Measurements from ENCODE around the gene ITGA7.

The ITGA7 gene

GRCh38 chr12:55734595-55734994 is 26.9 kb upstream of the ITGA7 start:
- DNase-seq = no peak

- DNase-seq = no peak
Observed at GRCh38 chr12:55733858-55734257, 26.2 kb upstream of the ITGA7 start.

DNA sequence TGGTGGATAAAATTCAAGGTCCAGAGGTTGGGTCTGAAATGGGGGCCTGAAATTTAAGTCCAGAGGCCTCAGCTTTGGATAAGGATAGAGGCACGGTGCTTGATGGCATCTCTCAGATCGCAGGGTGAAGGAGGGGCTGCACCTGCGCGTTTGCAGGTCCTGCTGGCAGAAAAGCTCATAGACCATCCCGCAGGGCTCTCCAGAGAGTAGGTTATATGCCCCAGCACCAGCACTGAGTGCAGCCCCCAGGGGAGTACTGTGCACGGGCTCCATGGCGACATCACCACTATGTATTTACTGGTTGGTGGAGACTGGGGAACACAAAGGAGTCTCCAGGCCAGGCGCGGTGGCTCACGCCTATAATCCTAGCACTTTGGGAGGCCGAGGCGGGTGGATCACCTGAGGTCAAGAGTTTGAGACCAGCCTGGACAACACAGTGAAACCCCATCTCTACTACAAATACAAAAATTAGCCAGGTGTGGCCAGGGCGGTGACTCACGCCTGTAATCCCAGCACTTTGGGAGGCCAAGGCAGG is 25.4 kb upstream of the ITGA7 start:
- DNase-seq = no peak

DNA sequence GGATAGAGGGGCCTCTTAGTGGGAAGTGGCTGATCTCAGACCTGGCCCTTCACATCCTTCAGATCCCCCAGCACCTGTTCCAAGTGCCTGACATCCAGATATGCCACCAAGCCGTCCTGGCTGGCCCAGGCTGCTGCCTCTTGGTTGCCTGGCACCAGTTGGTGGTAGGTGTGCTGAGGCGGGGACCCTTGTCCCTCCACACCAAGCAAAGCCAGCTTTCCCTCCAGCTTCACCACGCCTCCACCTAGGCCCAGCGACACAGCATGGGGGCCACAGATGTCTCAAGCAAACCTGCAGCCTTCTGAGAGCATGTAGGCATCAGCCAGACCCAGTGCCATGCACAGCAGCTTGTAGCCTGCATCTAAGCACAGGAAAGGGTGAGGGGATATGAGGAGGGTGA is 24.6 kb upstream of the ITGA7 start:
- DNase-seq = no peak

DNA sequence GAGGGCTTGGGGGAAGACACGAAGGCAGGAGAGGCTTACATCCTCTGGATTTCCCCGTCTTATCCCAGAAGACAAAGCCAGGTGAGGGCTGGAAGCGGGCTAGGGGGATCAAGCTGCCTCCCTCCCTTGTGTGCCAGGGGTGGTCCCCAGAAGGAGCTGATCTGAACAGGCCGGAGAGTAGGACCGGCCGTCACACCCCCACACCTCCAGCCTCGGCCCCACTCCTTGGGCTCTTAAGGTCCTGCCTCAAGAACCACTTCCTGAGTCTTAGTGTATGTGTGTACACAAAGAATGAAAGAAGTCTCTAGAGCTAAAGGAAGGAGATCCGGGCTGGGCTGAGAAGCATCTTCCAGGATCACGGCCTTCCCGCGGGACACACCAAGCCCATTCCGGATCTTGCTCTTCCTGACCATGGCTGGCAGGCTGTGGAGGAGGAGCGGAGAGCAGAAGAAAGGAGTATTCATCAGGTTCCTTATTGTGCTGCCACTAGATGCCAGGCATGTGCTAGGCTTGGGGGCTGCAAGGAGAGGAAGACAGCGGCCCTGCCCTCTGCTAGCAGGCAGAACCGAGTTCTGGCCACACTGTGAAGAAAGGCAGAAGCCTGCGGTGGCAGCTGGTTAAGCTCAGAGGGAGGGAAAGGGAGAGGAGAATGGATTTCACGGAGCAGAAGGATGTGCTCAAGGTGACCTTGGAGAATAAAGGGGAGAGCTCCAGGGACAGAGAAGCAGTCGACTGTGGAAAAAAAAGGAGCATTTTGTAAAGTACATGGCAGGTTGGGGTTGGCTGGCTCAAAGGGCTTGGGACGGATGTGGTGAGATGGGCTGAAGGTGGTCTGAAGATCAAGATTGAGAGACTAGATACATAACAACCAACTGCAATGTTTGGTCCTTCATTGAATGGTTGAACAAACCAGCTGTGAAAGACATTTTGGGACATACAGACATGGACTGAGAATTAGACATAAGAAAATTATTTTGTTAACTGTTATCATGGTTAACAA is 22.4 kb upstream of the ITGA7 start:
- peak; percentile 39 for DNase-seq

- peak; percentile 64 for DNase-seq
Observed at GRCh38 chr12:55728939-55729818, 21.5 kb upstream of the ITGA7 start, which contains the start of gene CD63. TSS of gene CD63 (minus strand) at chr12:55729009. CDS start at chr12:55728341, 668 bp downstream.

- DNase-seq = no peak
Observed at GRCh38 chr12:55728186-55728938, 20.7 kb upstream of the ITGA7 start.

DNA sequence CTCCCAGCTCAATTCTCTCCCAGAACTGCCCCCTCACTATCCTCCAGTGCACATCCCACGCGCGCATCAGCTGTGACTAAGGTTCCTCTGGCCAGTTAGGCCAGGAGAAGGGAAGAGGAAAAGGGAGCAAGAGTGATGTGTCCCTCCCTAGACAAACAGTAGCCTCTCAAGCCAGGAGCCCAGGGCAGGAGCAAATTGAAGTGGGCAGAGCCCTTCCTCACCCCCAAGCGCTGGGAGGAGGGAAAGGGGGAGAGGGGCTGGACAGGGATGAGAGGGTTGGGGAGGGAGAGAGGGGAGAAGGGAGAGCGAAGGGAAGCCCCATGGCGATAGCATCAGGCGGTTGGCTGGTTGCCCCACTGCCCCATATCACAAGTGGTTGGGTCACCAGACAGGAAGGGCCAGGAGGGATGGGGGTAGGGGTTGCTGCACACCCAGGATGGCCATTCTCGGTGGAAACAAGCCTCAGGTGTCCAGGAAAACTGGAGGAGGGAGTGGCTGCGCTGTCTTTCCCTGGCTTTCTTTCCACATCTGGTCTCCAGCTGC is 20.0 kb upstream of the ITGA7 start:
- DNase-seq = no peak

DNA sequence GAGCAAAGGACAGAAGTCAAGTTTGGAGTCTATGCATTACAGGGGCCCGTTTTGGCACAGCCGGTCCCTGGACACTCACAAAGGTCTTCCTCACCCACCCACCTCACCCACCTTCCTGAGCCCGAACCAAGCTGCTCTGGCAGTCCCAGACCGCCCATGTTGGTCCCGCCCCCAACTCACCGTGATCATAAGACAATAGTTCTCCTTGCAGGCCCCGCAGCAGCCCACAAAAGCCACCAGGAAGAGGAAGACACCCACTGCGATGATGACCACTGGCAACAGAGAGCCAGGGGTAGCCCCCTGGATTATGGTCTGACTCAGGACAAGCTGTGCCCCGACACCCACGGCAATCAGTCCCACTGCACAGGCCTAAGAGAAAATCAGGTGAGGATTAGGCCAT is 19.3 kb upstream of the ITGA7 start:
- no peak for DNase-seq

- no peak for DNase-seq
Observed at GRCh38 chr12:55725556-55725955, 17.9 kb upstream of the ITGA7 start.

GRCh38 chr12:55724940-55725309 is 17.2 kb upstream of the ITGA7 start:
- DNase-seq = no peak

DNA sequence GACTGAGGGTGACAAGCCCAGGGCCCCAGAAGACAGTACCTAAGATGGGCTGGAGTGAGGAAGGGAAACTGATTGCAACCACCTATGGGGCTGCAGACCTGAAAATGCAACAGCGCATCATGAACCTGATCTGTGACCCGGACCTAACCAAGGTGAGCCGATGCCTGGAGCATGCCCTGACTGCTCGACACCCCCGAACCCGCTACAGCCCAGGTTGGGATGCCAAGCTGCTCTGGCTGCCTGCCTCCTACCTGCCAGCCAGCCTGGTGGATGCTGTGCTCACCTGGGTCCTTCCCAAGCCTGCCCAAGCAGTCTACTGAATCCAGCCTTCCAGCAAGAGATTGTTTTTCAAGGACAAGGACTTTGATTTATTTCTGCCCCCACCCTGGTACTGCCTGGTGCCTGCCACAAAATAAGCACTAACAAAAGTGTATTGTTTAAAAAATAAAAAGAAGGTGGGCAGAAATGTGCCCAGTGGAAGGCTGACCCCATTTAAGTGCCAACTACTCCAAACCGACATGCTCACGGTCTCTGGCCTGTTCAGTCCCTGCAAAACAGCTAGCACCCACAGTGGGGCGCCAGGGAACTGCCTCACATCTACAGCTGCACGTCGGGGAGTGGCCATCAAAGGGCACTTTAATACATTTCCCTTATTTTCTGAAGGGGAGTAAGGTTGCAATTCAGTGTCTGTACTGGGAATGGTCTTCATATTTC is 16.7 kb upstream of the ITGA7 start:
- peak; percentile 76 for DNase-seq

DNA sequence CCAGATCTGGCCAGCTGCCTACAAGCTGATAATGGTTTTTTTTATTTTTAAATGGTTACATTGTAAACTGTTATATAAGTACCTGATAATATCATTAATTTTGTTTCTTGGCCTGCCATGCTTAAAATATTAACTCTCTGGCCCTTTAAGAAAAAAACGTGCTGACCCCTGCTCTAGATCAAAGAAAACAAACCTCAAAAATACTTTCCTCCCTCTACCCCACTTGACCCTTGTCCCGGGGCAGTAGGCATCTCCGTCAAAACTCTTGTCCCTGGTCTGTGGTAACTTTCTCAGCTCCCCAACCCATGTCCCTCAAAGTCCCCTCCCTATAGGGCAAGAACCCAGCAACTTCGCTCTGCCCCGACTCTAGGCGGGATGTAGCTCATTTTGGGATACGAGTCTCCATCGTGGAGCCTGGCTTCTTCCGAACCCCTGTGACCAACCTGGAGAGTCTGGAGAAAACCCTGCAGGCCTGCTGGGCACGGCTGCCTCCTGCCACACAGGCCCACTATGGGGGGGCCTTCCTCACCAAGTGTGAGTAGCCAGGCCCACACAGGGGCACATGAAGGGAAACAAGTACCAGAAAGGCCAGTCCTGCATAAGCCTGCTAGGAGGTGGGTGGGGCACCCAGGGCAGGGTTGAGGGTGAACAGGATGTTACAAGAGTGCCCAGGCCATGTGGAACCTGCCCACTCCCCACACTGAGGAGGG is 16.0 kb upstream of the ITGA7 start:
- no peak for DNase-seq

DNA sequence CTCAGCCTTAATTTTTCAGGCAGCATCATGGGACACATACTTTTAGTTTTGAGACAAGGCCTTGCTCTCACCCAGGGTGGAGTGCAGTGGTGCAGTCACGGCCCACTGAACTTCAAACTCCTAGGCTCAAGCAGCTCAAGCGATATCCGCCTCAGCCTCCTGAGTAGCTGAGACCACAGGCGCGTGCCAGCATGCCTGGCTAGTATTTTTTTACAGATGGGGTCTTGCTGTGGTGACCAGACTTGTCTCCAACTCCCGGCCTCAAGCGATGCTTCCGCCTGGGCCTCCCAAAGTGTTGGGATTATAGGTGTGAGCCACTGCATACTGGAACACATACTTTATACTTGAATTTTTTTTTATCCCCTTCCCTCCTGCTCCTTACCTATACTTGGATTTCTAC is 15.2 kb upstream of the ITGA7 start:
- DNase-seq = no peak

DNA sequence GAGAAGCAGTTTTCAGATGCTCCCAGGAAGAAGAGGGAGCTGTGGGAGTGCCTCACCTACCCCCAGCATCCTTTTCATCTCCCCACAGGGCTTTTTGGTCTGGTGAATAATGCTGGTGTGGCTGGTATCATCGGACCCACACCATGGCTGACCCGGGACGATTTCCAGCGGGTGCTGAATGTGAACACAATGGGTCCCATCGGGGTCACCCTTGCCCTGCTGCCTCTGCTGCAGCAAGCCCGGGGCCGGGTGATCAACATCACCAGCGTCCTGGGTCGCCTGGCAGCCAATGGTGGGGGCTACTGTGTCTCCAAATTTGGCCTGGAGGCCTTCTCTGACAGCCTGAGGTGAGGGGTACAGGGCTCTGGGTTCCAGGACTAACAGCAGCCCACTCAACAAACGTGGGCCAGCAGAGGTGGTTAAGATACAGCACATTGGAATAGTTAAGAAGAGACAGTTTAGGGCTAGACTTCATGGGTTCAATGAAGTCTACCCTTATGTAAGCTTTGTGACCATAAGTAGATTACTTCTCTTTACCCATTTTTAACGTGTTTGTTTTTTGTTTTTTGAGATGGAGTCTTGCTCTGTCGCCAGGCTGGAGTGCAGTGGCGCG is 14.0 kb upstream of the ITGA7 start:
- DNase-seq = no peak

DNA sequence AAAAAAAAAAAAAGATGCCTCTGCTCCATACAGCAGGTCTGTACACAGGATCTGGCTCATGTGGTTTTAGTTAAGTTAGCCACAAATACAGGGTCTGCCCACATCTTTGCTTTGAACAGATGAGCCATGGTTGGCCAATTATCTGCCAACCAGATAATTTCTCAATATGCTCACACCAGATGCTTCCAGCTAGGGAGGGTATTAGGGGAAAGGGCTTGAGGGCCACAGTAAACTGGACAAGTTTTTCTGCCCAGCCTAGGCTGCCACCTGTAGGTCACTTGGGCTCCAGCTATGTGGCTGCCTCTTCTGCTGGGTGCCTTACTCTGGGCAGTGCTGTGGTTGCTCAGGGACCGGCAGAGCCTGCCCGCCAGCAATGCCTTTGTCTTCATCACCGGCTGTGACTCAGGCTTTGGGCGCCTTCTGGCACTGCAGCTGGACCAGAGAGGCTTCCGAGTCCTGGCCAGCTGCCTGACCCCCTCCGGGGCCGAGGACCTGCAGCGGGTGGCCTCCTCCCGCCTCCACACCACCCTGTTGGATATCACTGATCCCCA is 13.3 kb upstream of the ITGA7 start:
- DNase-seq = peak; percentile 40

GRCh38 chr12:55720071-55720564 is 12.4 kb upstream of the ITGA7 start, which contains the start of gene RDH5:
TSS of gene RDH5 (plus strand) at chr12:55720393. CDS start at chr12:55721185, 792 bp downstream.
- DNase-seq = no peak

DNA sequence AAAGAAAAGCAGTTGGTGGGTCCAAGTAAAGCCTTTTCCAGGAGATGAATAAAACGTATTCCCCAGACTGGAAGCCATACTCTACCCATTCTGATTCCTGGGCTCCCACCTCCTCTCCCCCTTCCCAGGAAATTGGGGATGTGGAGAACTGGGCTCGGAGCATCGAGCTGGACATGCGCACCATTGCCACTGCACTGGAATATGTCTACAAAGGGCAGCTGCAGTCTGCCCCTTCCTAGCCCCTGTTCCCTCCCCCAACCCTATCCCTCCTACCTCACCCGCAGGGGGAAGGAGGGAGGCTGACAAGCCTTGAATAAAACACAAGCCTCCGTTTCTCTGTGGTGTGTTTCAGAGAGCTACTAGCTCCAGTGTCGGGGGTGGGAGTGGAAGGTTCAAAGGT is 11.7 kb upstream of the ITGA7 start:
- no peak for DNase-seq

DNA sequence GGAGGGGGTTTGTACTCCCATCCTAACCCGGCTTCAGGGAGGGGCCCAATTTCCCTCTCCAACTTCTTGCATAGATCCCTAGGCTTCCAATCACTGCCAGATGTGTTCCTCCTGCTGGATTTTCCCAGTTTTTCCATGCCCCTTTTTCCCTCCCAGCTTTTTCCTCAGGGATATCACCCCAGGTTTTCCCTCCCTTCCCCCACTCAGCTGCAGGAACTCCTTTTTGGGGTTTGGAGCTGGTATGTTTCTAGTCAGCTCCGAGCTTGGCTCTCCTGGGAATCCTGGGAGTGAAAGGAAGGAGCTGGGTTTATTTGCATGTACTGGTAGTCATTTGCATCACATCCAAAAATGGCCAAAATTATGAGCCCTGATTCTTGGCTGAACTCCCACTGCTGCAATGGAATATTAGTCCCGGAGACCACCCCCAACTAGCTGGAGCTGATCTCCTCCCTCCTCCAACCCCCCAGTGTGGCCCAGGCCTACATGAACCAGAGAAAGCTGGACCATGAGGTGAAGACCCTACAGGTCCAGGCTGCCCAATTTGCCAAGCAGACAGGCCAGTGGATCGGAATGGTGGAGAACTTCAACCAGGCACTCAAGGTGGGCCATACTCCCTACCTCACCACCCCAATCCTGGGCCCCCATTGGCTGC is 11.0 kb upstream of the ITGA7 start:
- DNase-seq = no peak

Data from CD4-positive, alpha-beta T cell treated with Interleukin-17A for 1 hour (primary cell).